Left renal cortex interstitium (tissue), 4 donors: Measurements from ENCODE around the gene GPR146. TPM values are rescaled to one million over a fixed set of nuclear protein-coding genes. Genes with fewer than 3 reads are reported as not detected.
"Not testable (repeated sequence)": the region's sequence is repeated elsewhere in the genome, so short reads cannot be mapped to it uniquely, and the experiment has no call there.

Source experiments
- DNase-seq, 4 donors: peaks; one replicate each; pipeline ENCODE4 v3.0.0-alpha.2; 2013; ENCODE audit warnings: low read depth in 4 of 4, low spot score in 2 of 4, missing footprints in 1 of 4
- polyA plus RNA-seq, 4 donors: library from polyadenylated mRNA; unstranded; fragments of 120-200 nt; gene quantifications; one replicate each; pipeline ENCODE4 v1.2.1, GENCODE V29; 2013; ENCODE audit not compliant: insufficient read length in 4 of 4

Gene GPR146
- polyA plus RNA-seq = 1 to 10 TPM; 1.9 to 5.5 (median 4.3) TPM

GRCh38 chr7:1044189-1045068 lies at the start of gene GPR146:
Gene GPR146 (plus strand): TSS chr7:1044546. CDS start chr7:1057516, 12,970 bp downstream.
- peak; percentile 75 to 94 (median 82) for DNase-seq

GRCh38 chr7:994592-995308 lies 49.6 kb upstream of the GPR146 start:
- no peak for DNase-seq

- no peak for DNase-seq
Measured at GRCh38 chr7:995571-995970, 48.8 kb upstream of the GPR146 start.

GRCh38 chr7:996079-996872 lies 48.1 kb upstream of the GPR146 start:
- DNase-seq = no peak

GRCh38 chr7:997404-998395 lies 46.6 kb upstream of the GPR146 start:
- DNase-seq = no peak

GRCh38 chr7:999149-999879 lies 45.0 kb upstream of the GPR146 start:
- DNase-seq = no peak

- no peak for DNase-seq
Measured at GRCh38 chr7:999941-1000935, 44.1 kb upstream of the GPR146 start.

GRCh38 chr7:1001069-1001770 lies 43.1 kb upstream of the GPR146 start:
- not testable (repeated sequence) for DNase-seq

GRCh38 chr7:1002026-1002425 lies 42.3 kb upstream of the GPR146 start:
- DNase-seq = not testable (repeated sequence)

- DNase-seq = not testable (repeated sequence)
Measured at GRCh38 chr7:1002445-1002844, 41.9 kb upstream of the GPR146 start.

- no peak for DNase-seq
Measured at GRCh38 chr7:1004018-1004852, 40.1 kb upstream of the GPR146 start.

GRCh38 chr7:1005303-1005702 lies 39.0 kb upstream of the GPR146 start:
- DNase-seq = no peak

- no peak for DNase-seq
Measured at GRCh38 chr7:1007901-1008300, 36.4 kb upstream of the GPR146 start.

GRCh38 chr7:1008733-1009363 lies 35.5 kb upstream of the GPR146 start:
- DNase-seq = no peak

GRCh38 chr7:1009747-1010146 lies 34.6 kb upstream of the GPR146 start:
- DNase-seq = no peak

- DNase-seq = no peak
Measured at GRCh38 chr7:1010226-1010625, 34.1 kb upstream of the GPR146 start.
